Measurements from ENCODE around the gene ROBO3. TPM values are rescaled to one million over a fixed set of nuclear protein-coding genes. Genes with fewer than 3 reads are reported as not detected.

ROBO3 gene
- total and polyA plus RNA-seq, 5 donors = 9.8 to 15.4 (median 10.5) TPM

- peaks cover 8% of the 10 kb centered on the region for H3K4me1 ChIP-seq (ENCODE audit: control insufficient read depth, insufficient read depth, low read length)
- DNase-seq (peak in 2 of 3 donors; percentile 46 to 69), ATAC-seq (no peak)
- H3K4me3 ChIP-seq (ENCODE audit: low read length) = no peak overlapping the region
- intact Hi-C loops (cut with DNase I) = no loop called here
- peak overlapping the region; percentile 45 for H3K27ac ChIP-seq (ENCODE audit: low read length)
- H3K27me3 ChIP-seq (ENCODE audit: control insufficient read depth, insufficient read depth) = no peaks in the 10 kb centered on the region
- H3K9me3 ChIP-seq (ENCODE audit: control insufficient read depth, low read length) = no peaks in the 10 kb centered on the region
- WGBS = 50% methylated on average over 9 of the region's 9 CpGs
These were observed 27.7 kb downstream of the ROBO3 start for GRCh38 chr11:124892750-124893454.

- Histone ChIP-seq H3K9me3 (ENCODE audit: control insufficient read depth, low read length) (no peaks in the 10 kb centered on the region), H3K27ac (ENCODE audit: low read length) (no peak overlapping the region), H3K27me3 (ENCODE audit: control insufficient read depth, insufficient read depth) (no peaks in the 10 kb centered on the region), H3K4me1 (ENCODE audit: control insufficient read depth, insufficient read depth, low read length) (peaks cover 10% of the 10 kb centered on the region), H3K4me3 (ENCODE audit: low read length) (no peak overlapping the region)
- ATAC-seq (no peak), DNase-seq (peak in 1 of 3 donors; percentile 36)
- intact Hi-C loops (cut with DNase I) = no loop called here
- 83% methylated on average over 14 of the region's 14 CpGs for WGBS
These were observed 28.7 kb downstream of the ROBO3 start for GRCh38 chr11:124893781-124894401.

- WGBS = 69% methylated on average over 4 of the region's 4 CpGs
- DNase-seq (peak in 1 of 3 donors; percentile 28), ATAC-seq (no peak)
- Histone ChIP-seq H3K4me3 (ENCODE audit: low read length) (peak overlapping the region; percentile 36), H3K9me3 (ENCODE audit: control insufficient read depth, low read length) (no peaks in the 10 kb centered on the region), H3K27me3 (ENCODE audit: control insufficient read depth, insufficient read depth) (no peaks in the 10 kb centered on the region), H3K27ac (ENCODE audit: low read length) (peak overlapping the region; percentile 10), H3K4me1 (ENCODE audit: control insufficient read depth, insufficient read depth, low read length) (peaks cover 11% of the 10 kb centered on the region)
- intact Hi-C loops (cut with DNase I) = no loop called here
These were observed 29.6 kb downstream of the ROBO3 start for GRCh38 chr11:124894606-124895430.

GRCh38 chr11:124895471-124895971 lies 30.3 kb downstream of the ROBO3 start:
- intact Hi-C loops (cut with DNase I) = no loop called here
- ATAC-seq (no peak), DNase-seq (peak in 1 of 3 donors; percentile 51)
- Histone ChIP-seq H3K4me3 (ENCODE audit: low read length) (peak overlapping the region; percentile 36), H3K4me1 (ENCODE audit: control insufficient read depth, insufficient read depth, low read length) (peaks cover 11% of the 10 kb centered on the region), H3K9me3 (ENCODE audit: control insufficient read depth, low read length) (no peaks in the 10 kb centered on the region), H3K27me3 (ENCODE audit: control insufficient read depth, insufficient read depth) (no peaks in the 10 kb centered on the region), H3K27ac (ENCODE audit: low read length) (peak overlapping the region; percentile 46)
- 67% methylated on average over 20 of the region's 20 CpGs for WGBS

GRCh38 chr11:124896071-124896750 lies 31.0 kb downstream of the ROBO3 start:
- WGBS = 71% methylated on average over 16 of the region's 16 CpGs
- Histone ChIP-seq H3K27ac (ENCODE audit: low read length) (peak overlapping the region; percentile 46), H3K27me3 (ENCODE audit: control insufficient read depth, insufficient read depth) (no peaks in the 10 kb centered on the region), H3K9me3 (ENCODE audit: control insufficient read depth, low read length) (no peaks in the 10 kb centered on the region), H3K4me1 (ENCODE audit: control insufficient read depth, insufficient read depth, low read length) (peaks cover 8% of the 10 kb centered on the region), H3K4me3 (ENCODE audit: low read length) (peak overlapping the region; percentile 36)
- ATAC-seq = no peak
- intact Hi-C loops (cut with DNase I) = no loop called here
- DNase-seq = peak in 1 of 3 donors; percentile 58

- H3K27me3 ChIP-seq (ENCODE audit: control insufficient read depth, insufficient read depth) = no peaks in the 10 kb centered on the region
- ATAC-seq (peak; percentile 45 to 67), DNase-seq (peak; percentile 65 to 88 (median 86))
- H3K4me1 ChIP-seq (ENCODE audit: control insufficient read depth, insufficient read depth, low read length) = peaks cover 3% of the 10 kb centered on the region
- intact Hi-C loops (cut with DNase I) = no loop called here
- no peaks in the 10 kb centered on the region for H3K9me3 ChIP-seq (ENCODE audit: control insufficient read depth, low read length)
- WGBS = 61% methylated on average over 9 of the region's 9 CpGs
- peak overlapping the region; percentile 36 for H3K4me3 ChIP-seq (ENCODE audit: low read length)
- peak overlapping the region; percentile 46 for H3K27ac ChIP-seq (ENCODE audit: low read length)
These were observed 31.7 kb downstream of the ROBO3 start for GRCh38 chr11:124896821-124897391.

GRCh38 chr11:124897674-124898262 lies 32.5 kb downstream of the ROBO3 start, which contains the start of gene ROBO4:
ROBO4 (minus strand) TSS chr11:124897865; CDS start chr11:124897795, 70 bp downstream.
- H3K4me3 ChIP-seq (ENCODE audit: low read length) = peak within 1 kb of the TSS; percentile 36
- no peaks in the 10 kb centered on the region for H3K9me3 ChIP-seq (ENCODE audit: control insufficient read depth, low read length)
- intact Hi-C loops (cut with DNase I) = no loop called here
- H3K27ac ChIP-seq (ENCODE audit: low read length) = peak within 1 kb of the TSS; percentile 85
- WGBS = 27% methylated on average over 12 of the region's 12 CpGs
- H3K4me1 ChIP-seq (ENCODE audit: control insufficient read depth, insufficient read depth, low read length) = peaks cover 3% of the 10 kb centered on the region
- H3K27me3 ChIP-seq (ENCODE audit: control insufficient read depth, insufficient read depth) = no peaks in the 10 kb centered on the region
- DNase-seq = peak; percentile 57 to 88 (median 87)
- ATAC-seq = peak; percentile 57 to 72

GRCh38 chr11:124898263-124898680 lies 33.0 kb downstream of the ROBO3 start:
- H3K4me1 ChIP-seq (ENCODE audit: control insufficient read depth, insufficient read depth, low read length) = peaks cover 3% of the 10 kb centered on the region

GRCh38 chr11:124898711-124899110 lies 33.5 kb downstream of the ROBO3 start:
- intact Hi-C loops (cut with DNase I) = no loop called here
- ATAC-seq (peak; percentile 78 to 80), DNase-seq (peak; percentile 68 to 88 (median 86))
- WGBS = 29% methylated on average over 5 of the region's 5 CpGs
- Histone ChIP-seq H3K4me3 (ENCODE audit: low read length) (no peak overlapping the region), H3K27ac (ENCODE audit: low read length) (peak overlapping the region; percentile 85), H3K27me3 (ENCODE audit: control insufficient read depth, insufficient read depth) (no peaks in the 10 kb centered on the region), H3K9me3 (ENCODE audit: control insufficient read depth, low read length) (no peaks in the 10 kb centered on the region), H3K4me1 (ENCODE audit: control insufficient read depth, insufficient read depth, low read length) (peaks cover 3% of the 10 kb centered on the region)

More at GRCh38 chr11:124898263-124898680, 33.0 kb downstream of the ROBO3 start:
- no peaks in the 10 kb centered on the region for H3K9me3 ChIP-seq (ENCODE audit: control insufficient read depth, low read length)
- WGBS = 41% methylated on average over 3 of the region's 3 CpGs
- H3K27me3 ChIP-seq (ENCODE audit: control insufficient read depth, insufficient read depth) = no peaks in the 10 kb centered on the region
- DNase-seq = no peak
- peak overlapping the region; percentile 85 for H3K27ac ChIP-seq (ENCODE audit: low read length)
- intact Hi-C loops (cut with DNase I) = no loop called here
- H3K4me3 ChIP-seq (ENCODE audit: low read length) = no peak overlapping the region
- peak; percentile 7 to 67 for ATAC-seq

Data from right cardiac atrium (tissue), 5 donors.